IPS-NIHi7 (cell line): ENCODE results near the gene LARP6.
"Not testable (repeated sequence)": the region's sequence is repeated elsewhere in the genome, so short reads cannot be mapped to it uniquely, and the experiment has no call there.

Experiments used
- DNase-seq: peaks from one replicate; pipeline ENCODE4 v3.0.0; 2012; ENCODE audit warnings: mixed read lengths; ENCODE audit errors: extremely low spot score

Gene LARP6

GRCh38 chr15:70853973-70854665 is at the start of gene LARP6:
TSS of gene LARP6 (minus strand) at chr15:70854157. CDS start at chr15:70854088, 69 bp downstream.
- peak; percentile 85 for DNase-seq

DNA sequence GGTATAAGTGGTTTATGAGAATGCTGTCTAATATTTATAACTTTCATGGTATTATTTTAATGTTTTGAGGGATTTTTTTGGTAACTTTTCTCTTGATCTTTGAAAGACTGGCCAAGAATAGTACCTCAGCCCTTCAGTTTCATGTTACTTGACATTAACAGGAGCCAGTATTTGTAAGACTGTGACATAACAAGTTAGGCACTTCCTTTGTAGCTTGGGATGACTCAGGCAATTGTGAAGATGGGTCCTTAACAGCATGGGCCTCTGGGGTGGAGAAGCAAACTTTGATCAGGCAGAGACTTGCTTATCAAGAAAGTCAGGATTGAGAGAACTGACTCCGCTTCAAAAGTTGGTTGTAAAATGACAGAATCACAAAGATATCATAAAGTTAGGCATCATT is 48.1 kb upstream of the LARP6 start:
- peak; percentile 29 for DNase-seq

DNA sequence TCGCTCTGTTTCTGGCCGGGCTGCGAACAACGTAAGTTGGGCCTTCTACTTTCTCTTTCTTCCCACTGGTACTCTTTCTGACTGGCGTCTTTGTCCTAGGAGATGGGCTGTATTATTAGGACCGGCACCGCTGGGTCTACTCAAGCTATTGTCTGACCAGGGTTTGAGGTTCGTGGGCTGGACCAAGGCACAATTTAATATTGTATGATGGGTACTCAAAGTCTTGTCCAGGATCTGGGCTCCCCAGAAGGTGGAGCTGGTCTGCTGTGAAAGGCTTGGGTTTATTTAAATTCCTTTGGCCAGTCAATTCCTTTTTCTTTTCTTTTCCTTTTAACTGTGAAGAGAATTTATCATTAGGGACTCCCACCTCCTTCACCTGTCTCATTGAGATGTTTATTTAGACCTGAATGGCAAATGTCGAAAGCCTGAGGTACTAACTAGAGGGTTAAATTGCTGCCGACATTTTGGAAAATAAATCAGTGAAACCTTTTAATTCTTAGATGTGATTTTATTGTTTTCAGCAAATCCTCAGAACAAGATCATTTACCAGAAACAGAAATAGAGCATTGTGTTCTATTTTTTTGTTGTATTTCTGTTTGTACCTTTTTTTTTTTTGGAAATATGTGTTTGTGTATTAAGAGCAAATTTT is 39.1 kb upstream of the LARP6 start:
- DNase-seq = peak; percentile 23

GRCh38 chr15:70892002-70892911 is 38.3 kb upstream of the LARP6 start, which contains the start of the genes LRRC49 and THAP10:
TSS of gene LRRC49 (plus strand) at chr15:70892826. CDS start at chr15:70892895, 69 bp downstream.
TSS of gene THAP10 (minus strand) at chr15:70892433. CDS start at chr15:70892272, 161 bp downstream.
- DNase-seq = peak; percentile 83

DNA sequence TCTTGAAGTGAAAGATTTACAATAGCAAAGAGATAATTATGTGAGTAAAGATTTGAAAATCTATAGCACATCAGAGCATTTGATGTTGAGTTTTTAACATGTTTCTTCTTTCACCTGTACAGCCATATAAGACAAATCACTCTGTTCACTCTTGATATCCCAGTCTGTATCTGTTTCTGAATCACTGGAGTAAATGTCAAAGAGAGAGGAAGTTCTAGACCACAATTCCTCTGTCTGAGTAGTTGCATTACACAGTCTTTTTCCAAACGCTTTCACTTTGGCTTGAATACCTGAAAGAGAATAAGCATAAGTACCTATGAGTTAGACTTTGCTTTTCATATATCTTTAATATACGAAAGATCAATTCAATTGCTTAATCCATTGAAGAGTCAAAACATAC is 28.4 kb upstream of the LARP6 start:
- DNase-seq = no peak

GRCh38 chr15:70880781-70881180 is 26.8 kb upstream of the LARP6 start:
- DNase-seq = no peak

DNA sequence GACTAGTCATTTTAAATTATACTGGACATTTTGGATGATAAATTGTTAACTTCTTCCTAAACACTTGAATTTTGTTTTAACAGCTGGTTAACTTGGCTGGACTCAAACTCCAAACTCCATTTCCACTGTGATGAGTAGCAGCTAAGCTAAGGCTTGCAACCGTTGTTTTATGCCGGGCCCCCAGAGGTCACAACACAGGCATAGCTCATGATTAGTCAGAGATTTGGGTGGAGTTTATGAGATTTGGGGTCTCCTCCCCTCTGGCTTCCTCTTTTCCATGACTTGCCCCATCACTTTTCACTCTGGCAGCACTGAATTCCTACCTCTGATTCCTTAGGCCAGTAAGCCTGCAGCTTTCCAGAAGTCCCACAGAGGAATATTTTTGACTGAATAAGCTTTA is 25.4 kb upstream of the LARP6 start:
- DNase-seq = no peak

- DNase-seq = no peak
These were observed 22.7 kb upstream of the LARP6 start for GRCh38 chr15:70876683-70877082.

GRCh38 chr15:70876011-70876410 is 22.1 kb upstream of the LARP6 start:
- DNase-seq = no peak

DNA sequence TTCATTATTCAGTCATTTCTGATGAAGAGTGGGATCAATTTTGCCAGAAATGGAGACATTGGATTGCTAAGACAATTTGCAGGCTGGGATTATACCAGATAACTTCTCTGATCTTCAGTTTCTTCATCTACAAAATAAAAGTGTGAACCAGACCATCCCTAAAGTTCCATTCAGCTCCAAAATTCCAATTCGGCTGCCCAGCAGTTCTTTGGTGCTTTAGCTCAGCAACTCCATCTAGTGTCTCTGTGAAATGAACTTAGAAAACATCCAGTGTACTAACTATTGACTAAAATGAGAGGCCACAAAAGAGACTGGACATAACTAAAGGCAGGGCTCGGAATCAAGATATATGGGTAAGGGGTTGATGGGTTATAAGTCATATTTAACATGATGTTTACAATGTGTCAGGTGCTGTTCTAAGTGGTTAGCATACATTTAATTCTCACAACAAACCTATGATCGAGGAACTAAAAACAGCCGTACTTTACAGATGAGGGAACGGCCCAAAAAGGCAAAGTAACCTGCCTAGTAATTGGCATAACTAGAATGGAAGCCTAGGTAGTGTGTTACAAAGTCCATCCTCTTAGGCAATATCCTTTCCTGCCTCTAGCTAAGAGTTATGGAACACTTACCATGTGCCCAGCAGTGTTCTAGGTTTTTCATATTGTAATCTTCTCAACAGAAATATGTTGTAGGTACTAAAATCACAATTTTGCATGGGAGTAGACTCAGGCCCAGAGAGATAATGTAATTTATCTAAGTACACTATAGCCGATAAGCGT is 21.2 kb upstream of the LARP6 start:
- DNase-seq = peak; percentile 41

DNA sequence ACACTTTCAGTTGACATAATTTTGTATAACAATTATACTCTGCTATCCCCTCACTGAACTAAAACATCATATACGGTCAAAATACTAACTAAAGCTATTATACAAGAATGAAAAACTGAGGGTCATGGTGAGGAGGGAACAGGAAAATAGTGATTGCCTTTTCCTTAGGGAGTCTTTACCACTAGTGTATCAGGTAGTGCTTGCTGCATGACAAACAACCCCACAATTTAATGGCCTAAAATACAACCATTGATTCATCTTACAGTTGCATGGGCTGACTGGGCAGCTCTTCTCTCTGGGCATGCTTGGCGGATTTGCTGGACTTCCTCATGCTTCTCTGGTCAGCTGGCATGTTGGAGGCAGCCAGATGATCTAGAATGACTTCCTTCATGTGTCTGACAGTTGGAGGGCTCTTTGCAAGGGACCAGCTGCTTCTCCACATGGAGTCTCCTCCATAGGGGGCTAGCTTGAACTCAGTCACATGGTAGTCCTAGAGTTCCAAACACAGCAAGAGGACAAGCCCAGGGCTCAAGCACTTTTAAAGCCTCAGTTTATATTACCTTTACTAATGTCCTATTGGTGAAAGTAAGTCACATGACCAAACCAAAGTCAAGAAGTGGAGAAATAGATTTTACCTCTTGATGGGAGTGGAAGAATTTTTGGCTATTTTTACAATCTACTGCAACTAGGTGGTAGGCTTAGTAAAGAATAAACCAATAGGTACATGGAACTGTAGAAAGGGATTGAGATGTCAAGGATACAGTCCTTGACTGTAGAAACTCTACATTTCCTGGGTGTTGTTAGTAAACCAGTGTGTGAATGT is 19.5 kb upstream of the LARP6 start:
- no peak for DNase-seq

- not testable (repeated sequence) for DNase-seq
These were observed 17.5 kb upstream of the LARP6 start for GRCh38 chr15:70871490-70871889.

- no peak for DNase-seq
These were observed 16.1 kb upstream of the LARP6 start for GRCh38 chr15:70870051-70870450.

- DNase-seq = no peak
These were observed 15.4 kb upstream of the LARP6 start for GRCh38 chr15:70869346-70869745.

DNA sequence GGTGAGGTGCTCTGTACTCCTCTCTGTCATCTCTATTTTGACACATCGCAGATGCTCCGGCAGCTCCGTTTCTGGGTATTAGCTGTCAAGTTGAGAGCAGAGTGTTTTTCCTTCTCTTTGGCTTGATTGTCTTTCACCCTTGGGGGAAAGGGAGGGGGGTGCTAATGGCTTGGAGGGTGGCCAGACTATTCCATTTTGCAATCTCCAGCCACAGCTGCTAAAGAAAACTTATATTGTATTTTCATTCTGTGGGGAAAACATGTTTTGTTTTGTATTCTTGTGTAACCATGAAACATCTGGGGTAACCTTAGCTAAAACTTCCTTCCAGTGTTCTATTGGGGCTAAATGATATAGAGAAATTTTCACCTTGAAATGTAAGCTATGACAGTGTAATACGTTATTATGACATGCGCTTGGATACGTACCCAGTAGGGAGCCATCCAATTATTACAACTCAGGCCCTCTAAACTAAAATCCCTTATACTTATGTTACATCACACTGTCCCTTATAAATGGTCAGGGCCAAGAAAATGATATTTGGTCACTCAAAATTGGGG is 14.0 kb upstream of the LARP6 start:
- no peak for DNase-seq

DNA sequence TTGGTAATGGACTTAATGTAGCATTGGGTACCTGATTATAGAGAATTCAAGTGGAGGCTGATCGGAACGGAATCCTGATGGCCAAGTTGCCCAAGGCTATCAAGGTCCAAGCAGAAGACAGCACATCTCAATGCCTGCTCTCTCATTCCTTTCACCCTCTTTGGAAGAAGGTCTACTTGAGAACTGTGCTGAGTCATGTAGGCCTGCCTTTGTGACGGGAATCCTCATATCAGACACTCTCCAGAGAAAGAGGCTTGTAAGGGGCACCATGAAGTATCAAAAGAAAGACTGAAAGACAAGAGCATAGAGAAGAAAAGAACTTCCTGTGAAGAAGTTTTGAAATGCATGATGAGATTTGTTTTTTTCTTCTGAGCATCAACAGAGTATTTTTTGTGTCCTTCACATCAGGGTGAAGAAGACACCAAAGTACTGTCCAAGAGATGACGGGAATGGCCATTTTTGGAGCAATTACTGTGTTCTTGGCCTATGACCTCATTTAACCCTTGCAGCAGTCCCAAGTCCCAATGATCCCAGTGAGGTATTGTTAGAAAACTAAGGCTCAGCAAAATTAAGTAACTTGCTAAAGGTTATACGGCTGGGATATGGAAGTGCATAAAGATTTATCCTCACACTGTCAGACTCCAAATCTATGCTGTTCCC is 13.2 kb upstream of the LARP6 start:
- DNase-seq = no peak

DNA sequence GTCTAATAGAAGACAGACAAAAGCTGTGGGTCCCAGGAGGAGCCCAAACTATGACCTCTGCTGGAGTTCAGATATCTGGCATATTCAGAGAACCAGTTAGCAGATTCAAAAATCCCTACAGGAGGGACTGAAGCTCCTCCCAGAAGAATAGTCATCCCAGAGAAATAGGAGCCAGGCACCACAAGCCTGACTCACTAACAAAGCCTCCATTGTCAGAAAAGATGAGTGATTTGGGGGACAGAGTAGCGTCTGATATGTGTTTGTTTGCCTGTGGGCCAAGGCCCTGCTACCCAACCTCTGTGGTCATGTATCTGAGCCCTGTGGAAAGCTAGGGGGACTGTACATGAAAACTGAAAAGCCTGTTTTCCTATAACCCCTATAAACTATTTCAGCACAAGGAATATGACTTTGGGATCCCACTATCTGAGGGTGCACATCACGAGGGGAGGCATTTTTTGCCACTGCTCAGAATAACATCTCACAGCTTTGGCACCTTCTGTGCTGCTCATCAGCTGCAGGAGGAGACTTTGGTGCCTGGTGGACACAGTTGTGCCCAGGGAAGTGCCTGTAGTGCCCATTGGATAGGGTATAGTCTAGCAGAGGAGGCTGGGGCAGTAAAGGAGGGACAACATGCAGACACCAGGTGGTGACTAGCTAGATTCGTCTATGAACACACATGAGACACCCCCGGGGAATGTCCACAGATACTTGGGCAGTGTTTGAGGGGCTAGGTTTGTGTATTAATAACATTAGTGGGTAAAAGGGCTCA is 9.7 kb upstream of the LARP6 start:
- DNase-seq = no peak

- no peak for DNase-seq
These were observed 6.0 kb upstream of the LARP6 start for GRCh38 chr15:70859998-70860397.

GRCh38 chr15:70859322-70859908 is 5.5 kb upstream of the LARP6 start:
- no peak for DNase-seq
